ENCODE data around the gene ASCL1. TPM values are rescaled to one million over a fixed set of nuclear protein-coding genes. Genes with fewer than 3 reads are reported as not detected.

The ASCL1 gene
- total RNA-seq, 4 donors from 2014 or later: not detected

DNA sequence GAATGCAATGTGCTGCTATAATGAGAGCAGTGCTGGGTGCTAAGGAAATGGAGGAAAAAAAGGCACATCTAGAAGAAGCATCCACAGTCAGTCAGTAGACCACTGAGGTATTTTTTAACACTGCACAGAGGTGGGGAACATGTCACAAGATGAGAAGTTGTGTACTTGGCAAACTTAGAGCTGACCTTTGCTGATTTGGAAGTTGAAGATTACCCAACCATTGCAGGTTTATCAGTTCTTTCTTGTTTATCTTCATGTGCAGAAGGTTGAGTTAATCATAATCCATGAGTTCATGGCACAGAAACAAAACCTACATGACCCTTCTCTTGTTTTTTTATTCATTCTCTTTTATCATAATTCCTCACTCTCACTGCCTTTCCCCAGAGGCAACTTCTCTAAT lies 37.2 kb upstream of the ASCL1 start:
- TF ChIP-seq POLR2A (IDR thresholded peaks at IDR 0.05): no peak
- TF ChIP-seq, protein P1, sequence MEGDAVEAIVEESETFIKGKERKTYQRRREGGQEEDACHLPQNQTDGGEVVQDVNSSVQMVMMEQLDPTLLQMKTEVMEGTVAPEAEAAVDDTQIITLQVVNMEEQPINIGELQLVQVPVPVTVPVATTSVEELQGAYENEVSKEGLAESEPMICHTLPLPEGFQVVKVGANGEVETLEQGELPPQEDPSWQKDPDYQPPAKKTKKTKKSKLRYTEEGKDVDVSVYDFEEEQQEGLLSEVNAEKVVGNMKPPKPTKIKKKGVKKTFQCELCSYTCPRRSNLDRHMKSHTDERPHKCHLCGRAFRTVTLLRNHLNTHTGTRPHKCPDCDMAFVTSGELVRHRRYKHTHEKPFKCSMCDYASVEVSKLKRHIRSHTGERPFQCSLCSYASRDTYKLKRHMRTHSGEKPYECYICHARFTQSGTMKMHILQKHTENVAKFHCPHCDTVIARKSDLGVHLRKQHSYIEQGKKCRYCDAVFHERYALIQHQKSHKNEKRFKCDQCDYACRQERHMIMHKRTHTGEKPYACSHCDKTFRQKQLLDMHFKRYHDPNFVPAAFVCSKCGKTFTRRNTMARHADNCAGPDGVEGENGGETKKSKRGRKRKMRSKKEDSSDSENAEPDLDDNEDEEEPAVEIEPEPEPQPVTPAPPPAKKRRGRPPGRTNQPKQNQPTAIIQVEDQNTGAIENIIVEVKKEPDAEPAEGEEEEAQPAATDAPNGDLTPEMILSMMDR (IDR thresholded peaks at IDR 0.05): no peak
- DNase-seq: no peak
- Histone ChIP-seq H3K4me3 (no peak overlapping the region), H3K9me3 (no peaks in the 10 kb centered on the region), H3K36me3 (no peaks in the 10 kb centered on the region), H3K4me1 (peaks cover 0 to 7% (median 0%) of the 10 kb centered on the region in 4 donors), H3K27me3 (no peaks in the 10 kb centered on the region), H3K27ac (no peak overlapping the region)

DNA sequence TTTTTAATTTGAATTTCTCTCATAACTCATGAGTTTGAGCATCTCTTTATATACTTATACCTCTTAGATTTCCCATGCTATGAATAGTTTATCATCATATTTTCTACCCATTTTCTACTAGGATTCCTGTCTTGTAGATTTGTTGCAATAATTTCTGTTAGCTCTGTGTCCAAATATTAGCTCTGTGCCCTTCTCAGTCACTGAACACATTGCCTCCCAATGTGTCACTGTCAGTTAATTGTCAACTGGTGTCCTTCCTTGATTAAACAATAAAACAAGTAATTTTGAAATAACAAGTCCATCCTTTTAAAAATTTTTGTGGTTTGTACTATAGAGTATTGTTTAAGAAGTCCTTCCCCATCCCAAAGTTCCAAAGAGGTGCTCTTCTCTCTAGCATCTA lies 36.2 kb upstream of the ASCL1 start:
- Histone ChIP-seq H3K4me1 (peaks cover 0 to 7% (median 0%) of the 10 kb centered on the region in 4 donors), H3K4me3 (no peak overlapping the region), H3K9me3 (no peaks in the 10 kb centered on the region), H3K27ac (no peak overlapping the region), H3K36me3 (no peaks in the 10 kb centered on the region), H3K27me3 (no peaks in the 10 kb centered on the region)
- no peak for TF ChIP-seq POLR2A (IDR thresholded peaks at IDR 0.05)
- TF ChIP-seq, protein P1 (IDR thresholded peaks at IDR 0.05): no peak
- DNase-seq: no peak

DNA sequence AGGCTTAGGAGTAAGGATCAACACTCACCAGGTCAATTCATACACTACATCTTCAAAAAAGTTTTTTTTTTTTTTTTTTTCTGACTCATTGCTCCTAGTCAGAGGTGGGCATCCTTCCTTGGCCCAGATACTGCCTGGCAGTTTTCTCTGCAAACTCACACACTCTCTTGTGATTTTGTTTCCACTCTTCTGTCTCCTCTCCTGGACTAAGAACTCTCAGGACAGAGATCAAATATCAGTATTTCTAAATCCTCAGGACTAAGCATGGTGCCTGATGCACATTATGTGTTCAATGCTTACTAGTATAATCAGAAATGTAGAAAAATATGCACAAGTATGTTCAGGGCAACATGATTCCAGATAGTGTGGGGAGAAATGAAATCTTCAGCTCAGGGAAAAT lies 30.3 kb upstream of the ASCL1 start:
- DNase-seq: no peak
- Histone ChIP-seq H3K27ac (no peak overlapping the region), H3K36me3 (no peaks in the 10 kb centered on the region), H3K27me3 (no peaks in the 10 kb centered on the region), H3K4me3 (no peak overlapping the region), H3K9me3 (no peaks in the 10 kb centered on the region), H3K4me1 (no peaks in the 10 kb centered on the region)
- TF ChIP-seq, protein P1 (IDR thresholded peaks at IDR 0.05): no peak
- no peak for TF ChIP-seq POLR2A (IDR thresholded peaks at IDR 0.05)

DNA sequence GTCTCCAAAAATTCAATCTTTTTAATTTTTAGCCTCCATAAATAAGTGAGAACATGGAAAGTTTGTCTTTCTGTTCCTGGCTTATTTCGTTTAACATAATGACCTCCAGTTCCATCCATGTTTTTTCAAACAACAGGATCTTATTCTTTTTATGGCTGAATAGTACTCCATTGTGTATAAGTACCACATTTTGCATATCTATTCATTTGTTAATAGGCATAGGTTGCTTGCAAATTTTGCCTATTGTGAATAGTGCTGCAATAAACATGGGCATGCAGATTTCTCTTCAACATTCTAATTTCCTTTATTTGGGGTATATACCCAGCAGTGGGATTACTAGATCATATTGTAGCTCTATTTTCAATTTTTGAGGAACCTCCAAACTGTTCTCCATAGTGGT lies 24.3 kb upstream of the ASCL1 start:
- TF ChIP-seq, protein P1 (IDR thresholded peaks at IDR 0.05): no peak
- TF ChIP-seq POLR2A (IDR thresholded peaks at IDR 0.05): no peak
- no peaks in the 10 kb centered on the region for H3K27me3 ChIP-seq
- H3K4me1 ChIP-seq: no peaks in the 10 kb centered on the region
- no peak overlapping the region for H3K4me3 ChIP-seq
- no peaks in the 10 kb centered on the region for H3K9me3 ChIP-seq
- H3K36me3 ChIP-seq: no peaks in the 10 kb centered on the region
- H3K27ac ChIP-seq: no peak overlapping the region
- no peak for DNase-seq

DNA sequence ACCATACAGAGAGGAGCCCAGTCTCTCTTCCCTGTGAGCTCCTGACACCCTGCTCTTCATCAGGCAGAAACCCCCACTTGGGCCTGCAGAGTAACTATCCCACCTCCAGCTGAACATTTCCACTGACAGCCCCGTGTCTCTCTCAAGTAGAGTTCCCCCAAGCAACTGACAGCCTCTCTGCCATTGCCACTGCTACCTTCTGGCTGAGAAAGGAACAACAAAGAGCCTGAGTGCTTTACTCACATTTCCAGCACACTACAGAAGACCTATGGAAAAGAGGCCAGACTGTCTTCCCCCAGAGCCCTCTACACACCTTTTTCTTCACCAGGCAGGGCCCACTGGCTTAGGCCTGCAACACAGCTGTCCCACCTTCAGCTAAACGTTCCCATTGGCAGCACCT lies 18.4 kb upstream of the ASCL1 start:
- no peak for DNase-seq
- Histone ChIP-seq H3K27ac (no peak overlapping the region), H3K9me3 (peaks cover 0 to 3% (median 0%) of the 10 kb centered on the region in 4 donors), H3K36me3 (no peaks in the 10 kb centered on the region), H3K4me3 (no peak overlapping the region), H3K4me1 (no peaks in the 10 kb centered on the region), H3K27me3 (no peaks in the 10 kb centered on the region)
- TF ChIP-seq POLR2A (IDR thresholded peaks at IDR 0.05): no peak
- TF ChIP-seq, protein P1 (IDR thresholded peaks at IDR 0.05): no peak

DNA sequence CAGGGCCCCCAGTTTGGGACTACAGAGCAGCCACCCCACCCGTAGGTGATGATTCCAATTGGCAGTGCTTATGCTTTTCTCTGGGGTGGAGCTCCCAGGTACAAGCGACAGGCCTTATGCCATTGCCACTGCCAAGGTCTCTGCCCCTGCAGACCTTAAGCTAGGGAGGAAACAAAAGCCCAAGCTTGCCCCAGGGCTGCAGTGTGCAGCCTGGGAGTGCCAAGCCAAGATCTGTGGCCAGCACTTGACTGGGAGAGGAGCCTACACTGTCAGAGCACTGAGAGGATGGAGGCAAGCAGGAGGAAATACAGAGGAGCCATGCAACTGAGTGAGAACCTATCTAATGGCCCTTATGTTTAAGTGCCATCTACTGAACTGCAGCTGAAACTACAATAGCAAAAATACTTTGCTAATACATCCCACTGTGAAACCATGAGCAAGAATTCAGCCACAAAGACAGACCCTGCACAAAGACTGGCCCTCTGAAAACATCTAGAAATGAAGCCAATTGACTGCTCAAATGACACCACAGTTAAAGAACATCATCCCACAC lies 17.7 kb upstream of the ASCL1 start:
- TF ChIP-seq, protein P1 (IDR thresholded peaks at IDR 0.05): no peak
- TF ChIP-seq POLR2A (IDR thresholded peaks at IDR 0.05): no peak
- H3K36me3 ChIP-seq: no peaks in the 10 kb centered on the region
- H3K4me1 ChIP-seq: no peaks in the 10 kb centered on the region
- H3K27ac ChIP-seq: no peak overlapping the region
- no peak for DNase-seq
- no peaks in the 10 kb centered on the region for H3K27me3 ChIP-seq
- no peak overlapping the region for H3K4me3 ChIP-seq
- peaks cover 0 to 3% (median 0%) of the 10 kb centered on the region in 4 donors for H3K9me3 ChIP-seq

All from Peyer's patch (tissue), 4 donors.